HL-60 (cell line): Measurements from ENCODE around the gene MRPL28.

Source experiments
- GABPA ChIP-seq: IDR thresholded peaks from 2 replicates; pipeline ENCODE4 v1.6.1; 2012; ENCODE audit warnings: low read depth
- POLR2AphosphoS5 ChIP-seq: IDR thresholded peaks from 2 replicates; pipeline ENCODE4 v1.6.1; 2012; ENCODE audit warnings: low read depth
- SPI1 ChIP-seq: IDR thresholded peaks from 2 replicates; pipeline ENCODE4 v1.6.1; 2012; ENCODE audit warnings: low read depth, mild to moderate bottlenecking, borderline replicate concordance
- TF ChIP-seq, protein P1 (sequence below): IDR thresholded peaks from one replicate; pipeline ENCODE4 v1.5.1; 2011; ENCODE audit warnings: low read length, control low read depth, inconsistent platforms; ENCODE audit not compliant: insufficient read depth
- TF ChIP-seq, protein P2 (sequence below): IDR thresholded peaks from 2 replicates; pipeline ENCODE4 v1.6.1; 2012; ENCODE audit warnings: low read depth; ENCODE audit not compliant: insufficient replicate concordance

DNA sequence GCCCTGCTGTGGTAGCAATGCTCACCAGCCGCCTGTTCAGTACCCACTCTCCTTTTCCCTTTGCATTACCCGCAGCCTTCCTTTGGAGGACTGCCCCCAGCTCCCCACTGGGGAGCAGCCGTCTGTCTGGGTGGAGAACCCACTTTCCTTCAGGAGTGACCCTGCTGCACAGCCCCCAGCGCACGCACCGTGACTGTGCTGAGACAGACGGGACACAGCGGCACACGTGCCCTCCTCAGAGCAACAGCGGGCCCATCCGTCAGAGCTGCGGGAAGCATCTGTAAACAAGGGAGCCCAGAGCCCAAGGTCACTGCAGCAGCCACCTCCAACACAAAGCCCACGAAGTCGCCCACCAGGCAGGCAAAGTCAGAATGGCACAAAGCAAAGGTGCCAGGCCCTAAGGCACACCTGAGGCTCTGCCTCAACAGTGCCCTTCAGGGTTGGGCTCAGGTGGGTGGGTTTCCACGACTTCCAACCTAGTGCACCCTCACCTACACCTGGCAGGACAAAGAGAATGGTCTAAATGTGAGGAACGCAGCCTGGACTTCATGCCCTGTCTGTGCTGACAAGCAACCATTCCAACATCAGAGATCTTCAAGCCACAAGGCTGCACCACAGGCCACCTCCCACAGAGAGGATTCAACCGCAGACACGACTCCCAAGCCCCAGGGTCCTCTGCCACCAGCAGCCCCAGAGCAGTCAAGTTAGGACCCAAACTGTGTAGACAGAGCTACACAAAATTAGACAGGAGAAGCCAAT is 27.7 kb downstream of the MRPL28 start:
- TF ChIP-seq, protein P1, sequence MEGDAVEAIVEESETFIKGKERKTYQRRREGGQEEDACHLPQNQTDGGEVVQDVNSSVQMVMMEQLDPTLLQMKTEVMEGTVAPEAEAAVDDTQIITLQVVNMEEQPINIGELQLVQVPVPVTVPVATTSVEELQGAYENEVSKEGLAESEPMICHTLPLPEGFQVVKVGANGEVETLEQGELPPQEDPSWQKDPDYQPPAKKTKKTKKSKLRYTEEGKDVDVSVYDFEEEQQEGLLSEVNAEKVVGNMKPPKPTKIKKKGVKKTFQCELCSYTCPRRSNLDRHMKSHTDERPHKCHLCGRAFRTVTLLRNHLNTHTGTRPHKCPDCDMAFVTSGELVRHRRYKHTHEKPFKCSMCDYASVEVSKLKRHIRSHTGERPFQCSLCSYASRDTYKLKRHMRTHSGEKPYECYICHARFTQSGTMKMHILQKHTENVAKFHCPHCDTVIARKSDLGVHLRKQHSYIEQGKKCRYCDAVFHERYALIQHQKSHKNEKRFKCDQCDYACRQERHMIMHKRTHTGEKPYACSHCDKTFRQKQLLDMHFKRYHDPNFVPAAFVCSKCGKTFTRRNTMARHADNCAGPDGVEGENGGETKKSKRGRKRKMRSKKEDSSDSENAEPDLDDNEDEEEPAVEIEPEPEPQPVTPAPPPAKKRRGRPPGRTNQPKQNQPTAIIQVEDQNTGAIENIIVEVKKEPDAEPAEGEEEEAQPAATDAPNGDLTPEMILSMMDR = no peak
- TF ChIP-seq POLR2AphosphoS5 (peak; percentile 88), GABPA (no peak), SPI1 (no peak)
- TF ChIP-seq, protein P2, sequence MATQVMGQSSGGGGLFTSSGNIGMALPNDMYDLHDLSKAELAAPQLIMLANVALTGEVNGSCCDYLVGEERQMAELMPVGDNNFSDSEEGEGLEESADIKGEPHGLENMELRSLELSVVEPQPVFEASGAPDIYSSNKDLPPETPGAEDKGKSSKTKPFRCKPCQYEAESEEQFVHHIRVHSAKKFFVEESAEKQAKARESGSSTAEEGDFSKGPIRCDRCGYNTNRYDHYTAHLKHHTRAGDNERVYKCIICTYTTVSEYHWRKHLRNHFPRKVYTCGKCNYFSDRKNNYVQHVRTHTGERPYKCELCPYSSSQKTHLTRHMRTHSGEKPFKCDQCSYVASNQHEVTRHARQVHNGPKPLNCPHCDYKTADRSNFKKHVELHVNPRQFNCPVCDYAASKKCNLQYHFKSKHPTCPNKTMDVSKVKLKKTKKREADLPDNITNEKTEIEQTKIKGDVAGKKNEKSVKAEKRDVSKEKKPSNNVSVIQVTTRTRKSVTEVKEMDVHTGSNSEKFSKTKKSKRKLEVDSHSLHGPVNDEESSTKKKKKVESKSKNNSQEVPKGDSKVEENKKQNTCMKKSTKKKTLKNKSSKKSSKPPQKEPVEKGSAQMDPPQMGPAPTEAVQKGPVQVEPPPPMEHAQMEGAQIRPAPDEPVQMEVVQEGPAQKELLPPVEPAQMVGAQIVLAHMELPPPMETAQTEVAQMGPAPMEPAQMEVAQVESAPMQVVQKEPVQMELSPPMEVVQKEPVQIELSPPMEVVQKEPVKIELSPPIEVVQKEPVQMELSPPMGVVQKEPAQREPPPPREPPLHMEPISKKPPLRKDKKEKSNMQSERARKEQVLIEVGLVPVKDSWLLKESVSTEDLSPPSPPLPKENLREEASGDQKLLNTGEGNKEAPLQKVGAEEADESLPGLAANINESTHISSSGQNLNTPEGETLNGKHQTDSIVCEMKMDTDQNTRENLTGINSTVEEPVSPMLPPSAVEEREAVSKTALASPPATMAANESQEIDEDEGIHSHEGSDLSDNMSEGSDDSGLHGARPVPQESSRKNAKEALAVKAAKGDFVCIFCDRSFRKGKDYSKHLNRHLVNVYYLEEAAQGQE = no peak
